K562 treated with DMSO at 1 percent for 24 hours (cell line): ENCODE results near the gene ZNF511. TPM values are rescaled to one million over a fixed set of nuclear protein-coding genes. Genes with fewer than 3 reads are reported as not detected.

ENCODE experiments used
- total RNA-seq: library from RNA; unstranded; fragments of 300-600 nt; gene quantifications from 2 replicates; pipeline ENCODE4 v1.2.3, GENCODE V29; 2022; ENCODE audit warnings: low read depth; ENCODE audit not compliant: insufficient read depth

ZNF511 gene, protein sequence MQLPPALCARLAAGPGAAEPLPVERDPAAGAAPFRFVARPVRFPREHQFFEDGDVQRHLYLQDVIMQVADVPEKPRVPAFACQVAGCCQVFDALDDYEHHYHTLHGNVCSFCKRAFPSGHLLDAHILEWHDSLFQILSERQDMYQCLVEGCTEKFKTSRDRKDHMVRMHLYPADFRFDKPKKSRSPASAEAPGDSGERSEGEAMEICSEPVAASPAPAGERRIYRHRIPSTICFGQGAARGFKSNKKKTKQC
- 46.4 and 49.4 TPM in 2 replicates for total RNA-seq

DNA sequence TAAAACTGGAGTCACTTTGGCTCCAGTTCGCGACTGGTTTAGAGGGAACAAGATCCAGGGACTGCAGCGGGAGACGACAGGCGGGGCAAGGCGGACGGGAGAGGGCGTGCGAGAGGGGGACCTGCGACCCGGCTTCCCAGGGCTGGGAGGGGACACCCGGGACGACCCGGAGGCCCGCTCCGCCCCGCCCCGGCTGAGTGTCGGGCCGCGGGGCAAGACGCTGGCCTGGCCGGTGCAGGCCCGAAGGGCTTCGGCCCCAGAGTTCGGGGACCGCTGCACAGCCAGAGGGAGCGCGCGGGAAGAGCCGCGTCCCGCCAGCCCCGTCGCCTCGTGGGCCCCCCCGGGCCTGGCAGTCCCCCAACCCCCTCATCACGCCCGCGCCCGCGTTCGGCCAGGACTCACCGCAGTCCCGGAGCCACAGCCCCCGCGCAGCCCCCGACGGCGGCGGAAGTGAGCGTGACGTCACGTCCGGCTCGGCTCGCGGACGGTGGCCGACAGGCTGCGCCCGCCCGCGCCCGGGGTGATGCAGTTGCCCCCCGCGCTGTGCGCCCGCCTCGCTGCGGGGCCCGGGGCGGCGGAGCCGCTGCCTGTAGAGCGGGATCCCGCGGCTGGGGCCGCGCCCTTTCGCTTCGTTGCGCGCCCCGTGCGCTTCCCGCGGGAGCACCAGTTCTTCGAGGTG is at the start of gene ZNF511, which contains the start of gene TUBGCP2:
Gene ZNF511, plus strand, starts transcription at position 494 of the 679 bp plus-strand sequence. Its CDS starts 30 bp downstream, at position 524.
Gene TUBGCP2, minus strand, starts transcription at position 452 of the 679 bp plus-strand sequence. CDS start 5,931 bp downstream, outside the sequence.

DNA sequence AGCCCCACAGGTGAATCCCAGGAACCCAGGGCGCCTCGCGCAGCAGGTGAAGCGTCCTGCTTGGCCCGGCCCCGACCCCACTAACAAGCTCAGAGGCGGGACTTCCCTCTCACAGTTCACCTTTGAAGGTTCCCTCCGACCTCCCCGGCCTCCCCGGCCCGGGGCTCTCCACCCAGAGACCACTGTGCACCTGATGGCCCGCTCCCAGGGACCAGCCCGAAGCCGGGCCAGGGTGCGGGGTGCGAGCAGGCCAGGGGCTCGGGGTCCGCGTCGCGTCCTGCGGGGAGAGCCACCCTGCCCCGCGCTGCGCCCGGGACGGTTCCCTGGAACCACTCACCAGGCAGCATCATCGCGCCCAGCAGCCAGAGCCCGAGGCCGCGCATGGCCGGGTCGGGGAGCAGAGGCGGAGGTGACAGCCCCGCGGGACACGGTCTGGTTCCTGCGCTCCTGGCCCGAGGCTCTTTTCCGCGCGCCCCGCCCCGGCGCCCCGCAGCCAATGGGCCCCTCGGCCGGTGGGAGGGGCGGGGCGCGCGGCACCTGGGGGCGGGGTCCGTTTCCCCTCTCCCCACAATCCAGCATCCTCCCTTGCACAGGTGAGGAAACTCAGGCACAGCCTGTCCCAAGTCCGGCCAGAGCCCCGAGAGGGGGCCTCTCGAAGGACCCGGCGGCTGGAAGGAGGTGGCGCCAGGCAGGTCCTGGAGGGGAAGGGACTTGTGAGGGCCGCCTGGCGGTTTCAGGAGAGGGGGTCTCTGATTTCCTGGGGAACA is 32.1 kb upstream of the ZNF511 start, which contains the start of gene ADAM8:
Gene ADAM8, minus strand, starts transcription at position 434 of the 767 bp plus-strand sequence. Its CDS starts 51 bp downstream, at position 383.

DNA sequence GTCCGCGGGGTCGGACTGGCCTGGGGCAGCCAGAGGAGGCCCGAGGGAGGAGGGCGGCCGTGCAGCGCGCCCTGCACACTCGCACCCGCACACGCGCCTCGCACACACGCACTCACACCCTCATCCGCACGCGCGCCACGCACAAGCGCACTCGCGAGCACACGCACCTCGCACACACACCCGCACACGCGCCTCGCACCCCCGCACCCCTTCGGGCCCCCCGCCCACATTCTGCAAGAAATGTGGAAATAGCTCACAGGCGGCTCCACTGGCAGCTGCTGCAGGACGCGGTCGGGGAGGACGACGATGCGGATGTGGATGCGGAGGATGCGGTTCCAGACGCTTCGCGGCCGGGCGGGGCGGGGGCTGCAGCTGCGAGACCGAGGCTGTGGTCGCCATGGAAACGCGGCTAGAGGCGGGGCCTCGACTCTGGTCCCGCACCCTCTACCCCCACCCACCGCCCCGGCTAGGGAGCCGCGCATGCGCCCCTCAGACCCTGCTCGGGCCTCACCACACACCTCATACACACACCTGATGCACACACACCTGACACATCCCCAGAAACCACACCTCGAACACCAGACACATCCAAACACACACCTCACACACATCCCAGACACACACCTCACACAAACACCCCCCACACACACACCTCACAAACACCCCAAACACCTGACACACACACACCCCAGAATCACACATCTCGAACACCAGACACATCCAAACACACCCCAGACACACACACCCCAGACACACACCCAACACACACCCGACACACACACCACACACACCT is 28.1 kb downstream of the ZNF511 start, which contains the start of gene CALY:
Gene CALY, minus strand, starts transcription at position 320 of the 793 bp plus-strand sequence. CDS start 7,907 bp downstream, outside the sequence.

GRCh38 chr10:133357285-133358161 is 48.8 kb downstream of the ZNF511 start, which contains the start of gene FUOM:
FUOM (minus strand) TSS chr10:133358019; CDS start chr10:133358007, 12 bp downstream.

Other genes starting within 250 kb of the ZNF511 start
- 0.25 TPM in 1 of 2 replicates, not detected in the other for gene ADGRA1, start 221.0 kb upstream of the ZNF511 start, total RNA-seq
- 0.35 and 0.98 TPM in 2 replicates for gene KNDC1, start 148.7 kb upstream of the ZNF511 start, total RNA-seq
- gene UTF1, start 78.7 kb upstream of the ZNF511 start, total RNA-seq, result 0.36 TPM in 1 of 2 replicates, not detected in the other
- gene VENTX, start 71.1 kb upstream of the ZNF511 start, total RNA-seq, result 1.3 and 1.5 TPM in 2 replicates
- 5.2 and 6.0 TPM in 2 replicates for gene ADAM8, start 32.0 kb upstream of the ZNF511 start, total RNA-seq
- 36.7 and 41.7 TPM in 2 replicates for gene TUBGCP2, start within 50 bp of the ZNF511 start, total RNA-seq
- not detected in 2 replicates for gene CALY, start 28.0 kb downstream of the ZNF511 start, total RNA-seq
- not detected in 2 replicates for gene PRAP1, start 38.5 kb downstream of the ZNF511 start, total RNA-seq
- gene FUOM, start 49.1 kb downstream of the ZNF511 start, total RNA-seq, result 14.8 and 15.0 TPM in 2 replicates
- gene ECHS1, start 64.4 kb downstream of the ZNF511 start, total RNA-seq, result 82.2 and 87.2 TPM in 2 replicates
- 4.4 and 5.6 TPM in 2 replicates for gene PAOX, start 70.3 kb downstream of the ZNF511 start, total RNA-seq
- gene MTG1, start 85.2 kb downstream of the ZNF511 start, total RNA-seq, result 20.2 and 25.7 TPM in 2 replicates
- gene SPRN, start 115.7 kb downstream of the ZNF511 start, total RNA-seq, result 1.4 and 1.5 TPM in 2 replicates
- 3.2 and 4.9 TPM in 2 replicates for gene SCART1, start 145.0 kb downstream of the ZNF511 start, total RNA-seq
- gene CYP2E1, start 218.4 kb downstream of the ZNF511 start, total RNA-seq, result 0.54 TPM in 1 of 2 replicates, not detected in the other